ENCODE results near the gene GRIA2.
"Not testable (repeated sequence)": the region's sequence is repeated elsewhere in the genome, so short reads cannot be mapped to it uniquely, and the experiment has no call there.

Gene GRIA2

GRCh38 chr4:157245351-157245750 is 24.8 kb downstream of the GRIA2 start:
- no peak overlapping the region for H3K27ac ChIP-seq (ENCODE audit: poor library complexity, severe bottlenecking)
- H3K36me3 ChIP-seq (ENCODE audit: low read depth), result no peaks in the 10 kb centered on the region
- H3K27me3 ChIP-seq (ENCODE audit: insufficient read depth, poor library complexity, severe bottlenecking), result no peaks in the 10 kb centered on the region
- DNase-seq (ENCODE audit: low spot score) (no peak), ATAC-seq (ENCODE audit: low read depth) (no peak)
- no peak overlapping the region for H3K4me3 ChIP-seq (ENCODE audit: severe bottlenecking)
- TF ChIP-seq CTCF (IDR thresholded peaks at IDR 0.05; ENCODE audit: poor library complexity, severe bottlenecking), result no peak
- no peaks in the 10 kb centered on the region for H3K9me3 ChIP-seq (ENCODE audit: severe bottlenecking)
- no peaks in the 10 kb centered on the region for H3K4me1 ChIP-seq (ENCODE audit: insufficient read depth, poor library complexity, severe bottlenecking)

- DNase-seq (ENCODE audit: low spot score) (no peak), ATAC-seq (ENCODE audit: low read depth) (no peak)
Observed at GRCh38 chr4:157246964-157247363, 26.4 kb downstream of the GRIA2 start.

DNA sequence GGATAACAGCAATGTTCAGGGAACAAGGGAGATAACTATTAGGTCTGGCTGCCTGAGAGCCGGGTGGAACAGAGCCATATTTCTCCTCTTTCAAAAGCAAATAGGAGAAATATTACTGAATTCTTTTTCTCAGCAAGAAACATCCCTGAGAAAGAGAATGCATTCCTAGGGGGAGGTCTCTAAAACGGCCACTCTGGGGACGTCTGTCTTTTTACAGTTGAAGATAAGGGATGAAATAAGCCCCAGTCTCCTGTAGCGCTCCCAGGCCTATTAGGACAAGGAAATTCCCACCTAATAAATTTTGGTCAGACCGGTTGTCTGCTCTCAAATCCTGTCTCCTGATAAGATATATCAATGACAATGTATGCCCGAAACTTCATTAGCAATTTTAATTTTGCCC is 37.6 kb downstream of the GRIA2 start:
- DNase-seq (ENCODE audit: low spot score); H3K27ac ChIP-seq (ENCODE audit: poor library complexity, severe bottlenecking); H3K27me3 ChIP-seq (ENCODE audit: insufficient read depth, poor library complexity, severe bottlenecking); H3K36me3 ChIP-seq (ENCODE audit: low read depth); H3K4me1 ChIP-seq (ENCODE audit: insufficient read depth, poor library complexity, severe bottlenecking); H3K9me3 ChIP-seq (ENCODE audit: severe bottlenecking); H3K4me3 ChIP-seq (ENCODE audit: severe bottlenecking); ATAC-seq (ENCODE audit: low read depth): not testable (repeated sequence)

More at GRCh38 chr4:157246964-157247363, 26.4 kb downstream of the GRIA2 start:
- Histone ChIP-seq H3K9me3 (ENCODE audit: severe bottlenecking) (no peaks in the 10 kb centered on the region), H3K4me3 (ENCODE audit: severe bottlenecking) (no peak overlapping the region), H3K36me3 (ENCODE audit: low read depth) (no peaks in the 10 kb centered on the region), H3K4me1 (ENCODE audit: insufficient read depth, poor library complexity, severe bottlenecking) (no peaks in the 10 kb centered on the region), H3K27me3 (ENCODE audit: insufficient read depth, poor library complexity, severe bottlenecking) (no peaks in the 10 kb centered on the region), H3K27ac (ENCODE audit: poor library complexity, severe bottlenecking) (no peak overlapping the region)
- no peak for TF ChIP-seq CTCF (IDR thresholded peaks at IDR 0.05; ENCODE audit: poor library complexity, severe bottlenecking)

DNA sequence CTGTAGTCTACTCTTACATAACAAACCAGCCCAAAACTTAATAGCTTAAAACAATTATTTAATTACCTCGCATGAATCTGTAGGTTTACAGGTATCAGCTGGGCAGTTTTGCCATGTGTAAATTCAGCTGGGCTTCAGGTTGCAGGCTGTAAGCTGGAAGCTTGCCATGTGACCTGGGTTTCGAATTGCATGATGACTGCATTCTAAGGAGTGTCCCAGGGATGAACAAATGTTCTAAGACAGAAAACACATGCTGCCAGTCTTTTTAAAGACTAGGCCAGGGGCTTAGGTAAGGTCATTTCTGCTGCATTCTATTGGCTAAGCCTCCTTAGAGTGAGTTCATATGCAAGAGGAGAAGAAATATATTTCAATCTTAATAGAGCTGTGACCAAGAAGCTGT is 44.8 kb downstream of the GRIA2 start:
- Histone ChIP-seq H3K4me1 (ENCODE audit: insufficient read depth, poor library complexity, severe bottlenecking) (no peaks in the 10 kb centered on the region), H3K9me3 (ENCODE audit: severe bottlenecking) (no peaks in the 10 kb centered on the region), H3K27ac (ENCODE audit: poor library complexity, severe bottlenecking) (no peak overlapping the region), H3K36me3 (ENCODE audit: low read depth) (no peaks in the 10 kb centered on the region), H3K4me3 (ENCODE audit: severe bottlenecking) (no peak overlapping the region), H3K27me3 (ENCODE audit: insufficient read depth, poor library complexity, severe bottlenecking) (no peaks in the 10 kb centered on the region)
- TF ChIP-seq CTCF (IDR thresholded peaks at IDR 0.05; ENCODE audit: poor library complexity, severe bottlenecking), result no peak
- no peak for DNase-seq (ENCODE audit: low spot score)
- peak; percentile 62 for ATAC-seq (ENCODE audit: low read depth)

GRCh38 chr4:157270108-157270507 is 49.6 kb downstream of the GRIA2 start:
- no peak for ATAC-seq (ENCODE audit: low read depth)
- no peak overlapping the region for H3K4me3 ChIP-seq (ENCODE audit: severe bottlenecking)
- no peak for TF ChIP-seq CTCF (IDR thresholded peaks at IDR 0.05; ENCODE audit: poor library complexity, severe bottlenecking)

More at GRCh38 chr4:157270108-157270507, 49.6 kb downstream of the GRIA2 start:
- Histone ChIP-seq H3K9me3 (ENCODE audit: severe bottlenecking) (no peaks in the 10 kb centered on the region), H3K27ac (ENCODE audit: poor library complexity, severe bottlenecking) (no peak overlapping the region), H3K36me3 (ENCODE audit: low read depth) (no peaks in the 10 kb centered on the region), H3K27me3 (ENCODE audit: insufficient read depth, poor library complexity, severe bottlenecking) (no peaks in the 10 kb centered on the region), H3K4me1 (ENCODE audit: insufficient read depth, poor library complexity, severe bottlenecking) (no peaks in the 10 kb centered on the region)
- DNase-seq (ENCODE audit: low spot score), result no peak
